GM23338 (cell line): ENCODE data around the gene ITCH. TPM values are rescaled to one million over a fixed set of nuclear protein-coding genes. Genes with fewer than 3 reads are reported as not detected.

Experiments used
- ATAC-seq: fragments of 200-7000 bp; cut with Tn5 transposase; 3 replicates; pipeline ENCODE4 v1.9.1; 2020
- DNase-seq: peaks from one replicate; pipeline ENCODE4 v3.0.0-alpha.2; 2015; ENCODE audit warnings: low spot score
- H2AFZ ChIP-seq: fragments of 200-600 bp; sonication (generic); 2 replicates; pipeline ENCODE4 v1.8.0; 2016; ENCODE audit warnings: antibody characterized with exemption, mild to moderate bottlenecking, moderate library complexity
- H3F3A ChIP-seq: fragments of 200-600 bp; sonication (generic); replicated peaks from 2 replicates; pipeline ENCODE4 v1.8.0; 2017; ENCODE audit warnings: antibody characterized with exemption, mixed run types, low read depth
- H3K27ac ChIP-seq: fragments of 200-600 bp; sonication (generic); 2 replicates; pipeline ENCODE4 v1.6.1; 2016; ENCODE audit warnings: low read depth
- H3K27me3 ChIP-seq: fragments of 200-600 bp; sonication (generic); 2 replicates; pipeline ENCODE4 v1.8.0; 2016; ENCODE audit warnings: mild to moderate bottlenecking, mixed run types, moderate library complexity; ENCODE audit not compliant: insufficient read depth
- H3K36me3 ChIP-seq: fragments of 200-600 bp; sonication (generic); 2 replicates; pipeline ENCODE4 v1.8.0; 2016; ENCODE audit warnings: mild to moderate bottlenecking; ENCODE audit not compliant: insufficient read depth
- H3K4me1 ChIP-seq: fragments of 200-600 bp; sonication (generic); 2 replicates; pipeline ENCODE4 v1.8.0; 2016; ENCODE audit warnings: mild to moderate bottlenecking, moderate library complexity; ENCODE audit not compliant: insufficient read depth
- H3K4me2 ChIP-seq: fragments of 200-600 bp; sonication (generic); 2 replicates; pipeline ENCODE4 v1.7.1; 2017; ENCODE audit warnings: mixed run types
- H3K4me3 ChIP-seq: fragments of 200-600 bp; sonication (generic); 2 replicates; pipeline ENCODE4 v1.6.1; 2016; ENCODE audit warnings: mixed run types
- H3K79me2 ChIP-seq: fragments of 200-600 bp; sonication (generic); replicated peaks from 2 replicates; pipeline ENCODE4 v1.8.0; 2017; ENCODE audit warnings: mild to moderate bottlenecking; ENCODE audit not compliant: insufficient read depth
- H3K9me2 ChIP-seq: fragments of 200-600 bp; sonication (generic); 2 replicates; pipeline ENCODE4 v1.8.0; 2017; ENCODE audit not compliant: insufficient read depth
- H4K20me1 ChIP-seq: fragments of 200-600 bp; sonication (generic); replicated peaks from 2 replicates; pipeline ENCODE4 v1.8.0; 2017; ENCODE audit warnings: mild to moderate bottlenecking; ENCODE audit not compliant: insufficient read depth
- H3K27ac Mint-ChIP-seq: 2 replicates; pipeline ENCODE4 v1.8.0; 2020; ENCODE audit warnings: inconsistent platforms, mild to moderate bottlenecking, moderate library complexity, mixed read lengths
- H3K27me3 Mint-ChIP-seq: 3 replicates; pipeline ENCODE4 v1.8.0; 2022; ENCODE audit warnings: low read depth, mild to moderate bottlenecking, moderate library complexity, mixed read lengths, inconsistent platforms; ENCODE audit not compliant: insufficient read depth, poor library complexity
- H3K36me3 Mint-ChIP-seq: 3 replicates; pipeline ENCODE4 v1.8.0; 2021; ENCODE audit warnings: low read depth, mild to moderate bottlenecking, inconsistent platforms, moderate library complexity, mixed read lengths
- H3K4me1 Mint-ChIP-seq: 3 replicates; pipeline ENCODE4 v1.8.0; 2020; ENCODE audit warnings: mild to moderate bottlenecking, inconsistent platforms, mixed read lengths
- H3K4me3 Mint-ChIP-seq: 3 replicates; pipeline ENCODE4 v1.8.0; 2021; ENCODE audit warnings: moderate library complexity, mild to moderate bottlenecking, inconsistent platforms, mixed read lengths
- H3K9me3 Mint-ChIP-seq: 3 replicates; pipeline ENCODE4 v1.8.0; 2020; ENCODE audit warnings: moderate library complexity, mild to moderate bottlenecking, inconsistent platforms, mixed read lengths
- CREB1 ChIP-seq: fragments of 250-450 bp; sonication (Bioruptor Pico); IDR thresholded peaks from 2 replicates; pipeline ENCODE4 v1.5.0; 2020; ENCODE audit warnings: low read depth, mild to moderate bottlenecking, moderate library complexity
- CTCF ChIP-seq, 2 experiments: fragments of 200-600 bp in 1 of 2; sonication (generic) in 1 of 2; conservative IDR thresholded peaks; 2 replicates each; pipeline versions ENCODE4 v1.5.1 to v1.6.1; 2016 to 2017; ENCODE audit warnings: antibody characterized with exemption in 2 of 2, low read depth in 2 of 2, mild to moderate bottlenecking in 2 of 2, moderate library complexity in 1 of 2
- ETS1 ChIP-seq: IDR thresholded peaks from 2 replicates; pipeline ENCODE4 v1.6.1; 2016; ENCODE audit warnings: antibody characterized with exemption
- EZH2 ChIP-seq: fragments of 200-600 bp; sonication (generic); IDR thresholded peaks from one replicate; pipeline ENCODE4 v1.8.0; 2017; ENCODE audit warnings: antibody characterized with exemption, mild to moderate bottlenecking, low read depth; ENCODE audit not compliant: unreplicated experiment
- EZH2phosphoT487 ChIP-seq: fragments of 200-600 bp; sonication (generic); IDR thresholded peaks from one replicate; pipeline ENCODE4 v1.8.1; 2018; ENCODE audit warnings: antibody characterized with exemption; ENCODE audit not compliant: unreplicated experiment
- JUNB ChIP-seq: IDR thresholded peaks from one replicate; pipeline ENCODE4 v1.6.1; 2016; ENCODE audit warnings: antibody characterized with exemption; ENCODE audit not compliant: unreplicated experiment
- NANOG ChIP-seq: IDR thresholded peaks from 2 replicates; pipeline ENCODE4 v1.6.1; 2016; ENCODE audit warnings: antibody characterized with exemption, borderline replicate concordance
- POLR2AphosphoS5 ChIP-seq: IDR thresholded peaks from 2 replicates; pipeline ENCODE4 v1.6.1; 2016; ENCODE audit warnings: antibody characterized with exemption, low read depth
- REST ChIP-seq: IDR thresholded peaks from one replicate; pipeline ENCODE4 v1.6.1; 2018; ENCODE audit warnings: antibody characterized with exemption; ENCODE audit not compliant: unreplicated experiment
- STAT1 ChIP-seq: IDR thresholded peaks from one replicate; pipeline ENCODE4 v1.6.1; 2016; ENCODE audit warnings: antibody characterized with exemption; ENCODE audit not compliant: unreplicated experiment
- ZNF114 ChIP-seq: fragments of 250-450 bp; sonication (Bioruptor Pico); IDR thresholded peaks from 2 replicates; pipeline ENCODE4 v1.5.0; 2020; ENCODE audit warnings: mild to moderate bottlenecking, moderate library complexity
- ZNF331 ChIP-seq: fragments of 250-450 bp; sonication (Bioruptor Pico); IDR thresholded peaks from 2 replicates; pipeline ENCODE4 v1.5.0; 2020; ENCODE audit warnings: low read depth, mild to moderate bottlenecking, moderate library complexity
- ZNF462 ChIP-seq: fragments of 250-450 bp; sonication (Bioruptor Pico); IDR thresholded peaks from 2 replicates; pipeline ENCODE4 v1.5.0; 2020; ENCODE audit warnings: mild to moderate bottlenecking, moderate library complexity
- polyA plus RNA-seq: library from polyadenylated mRNA; unstranded; fragments of >200 nt; fragmentation: Nextera tagmentation; extraction: Ambion mirVana; gene quantifications from 2 replicates; pipeline ENCODE4 v1.2.1, GENCODE V29; 2016
- total RNA-seq: library from RNA; depleted of rRNA; stranded (reverse); fragments of >200 nt; shearing (Covaris generic); gene quantifications from 2 replicates; pipeline ENCODE4 v1.2.3, GENCODE V29; 2014

The ITCH gene
- total and polyA plus RNA-seq, 2 experiments from 2014 or later = 16.4 to 31.6 TPM

- peaks cover 8% of the 10 kb centered on the region for H3K4me1 ChIP-seq
- H3K36me3 ChIP-seq = no peaks in the 10 kb centered on the region; the same call in 1 of the 2 replicates
- H3K27ac ChIP-seq = peak within 1 kb of the TSS; percentile 88
- H3K4me3 Mint-ChIP-seq = peak within 1 kb of the TSS; percentile 97
- TF ChIP-seq JUNB (no peak), CREB1 (CRISPR knock-in tag) (0 out of 2 replicates have a peak, but pooled peaks have one; percentile 37), CTCF (conservative IDR thresholded peaks at IDR 0.05; ENCODE audit: low read depth in 2 of 2) (no peak), NANOG (no peak), ETS1 (0 out of 2 replicates have a peak, but pooled peaks have one; percentile 24), ZNF114 (CRISPR knock-in tag) (no peak), ZNF462 (no peak), EZH2phosphoT487 (no peak), ZNF331 (CRISPR knock-in tag) (no peak), EZH2 (no peak), STAT1 (no peak), REST (no peak), POLR2AphosphoS5 (peak; percentile 95)
- peak within 1 kb of the TSS; percentile 50 for H2AFZ ChIP-seq
- no peaks in the 10 kb centered on the region for H3K9me3 Mint-ChIP-seq
- peaks cover 3% of the 10 kb centered on the region; the same call in 1 of the 2 replicates for H3F3A ChIP-seq
- no peaks in the 10 kb centered on the region; the same call in 2 of the 3 replicates for H3K36me3 Mint-ChIP-seq
- peak within 1 kb of the TSS; percentile 98 for H3K27ac Mint-ChIP-seq
- peaks cover 48% of the 10 kb centered on the region for H3K79me2 ChIP-seq
- ATAC-seq = peak; percentile 90
- peak within 1 kb of the TSS; percentile 88 for H3K4me3 ChIP-seq
- peaks cover 11% of the 10 kb centered on the region for H3K27me3 Mint-ChIP-seq
- peaks cover 24% of the 10 kb centered on the region; the same call in 1 of the 2 replicates for H4K20me1 ChIP-seq
- peak within 1 kb of the TSS; percentile 87 for H3K4me2 ChIP-seq
- peak; percentile 99 for DNase-seq
- H3K4me1 Mint-ChIP-seq = peaks cover 12% of the 10 kb centered on the region; the same call in 2 of the 3 replicates
- H3K9me2 ChIP-seq = no peaks in the 10 kb centered on the region
- H3K27me3 ChIP-seq = no peaks in the 10 kb centered on the region
Observed at GRCh38 chr20:34516247-34517113, 153.4 kb downstream of the ITCH start, which contains the start of gene DYNLRB1. DYNLRB1 (plus strand) TSS chr20:34516422; CDS start chr20:34516459, 37 bp downstream.
